ENCODE measurements around the gene MICAL2. TPM values are rescaled to one million over a fixed set of nuclear protein-coding genes. Genes with fewer than 3 reads are reported as not detected.

The MICAL2 gene
- total and polyA plus RNA-seq, 12 donors: 8.4 to 80.5 (median 34.1) TPM

DNA sequence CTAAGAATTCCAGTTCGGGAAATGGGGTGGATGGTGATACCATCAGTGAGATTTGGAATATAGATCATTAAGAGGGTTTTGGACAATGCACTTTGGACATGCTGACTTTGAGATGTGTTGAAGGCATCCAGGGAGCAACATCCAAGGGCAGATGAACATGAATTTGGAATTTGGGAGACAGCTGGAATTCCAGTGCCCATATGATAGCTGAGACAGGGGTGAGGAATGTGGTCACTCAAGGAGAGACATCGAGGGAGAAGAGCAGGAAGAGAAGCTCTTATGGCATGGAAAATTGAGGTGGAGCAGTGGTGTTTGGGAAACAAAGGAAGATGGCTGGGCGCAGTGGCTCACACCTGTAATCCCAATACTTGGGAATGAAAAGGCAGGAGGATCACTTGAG lies 11.8 kb upstream of the MICAL2 start:
- Histone ChIP-seq H3K4me3 (no peak overlapping the region), H3K27me3 (no peaks in the 10 kb centered on the region), H3K36me3 (replicated peaks in 1 of 2) (no peaks in the 10 kb centered on the region), H3K9me3 (replicated peaks in 1 of 3) (no peaks in the 10 kb centered on the region), H3K4me1 (replicated peaks in 1 of 2) (peaks cover 0 to 7% of the 10 kb centered on the region in 2 donors), H3K27ac (no peak overlapping the region)
- DNase-seq: no peak
- TF ChIP-seq POLR2A (IDR thresholded peaks at IDR 0.05): no peak
- intact Hi-C loops (cut with DNase I): no loop called here
- 85 to 90% (median 87%) methylated on average over 3 of the region's 3 CpGs for WGBS, 4 donors

DNA sequence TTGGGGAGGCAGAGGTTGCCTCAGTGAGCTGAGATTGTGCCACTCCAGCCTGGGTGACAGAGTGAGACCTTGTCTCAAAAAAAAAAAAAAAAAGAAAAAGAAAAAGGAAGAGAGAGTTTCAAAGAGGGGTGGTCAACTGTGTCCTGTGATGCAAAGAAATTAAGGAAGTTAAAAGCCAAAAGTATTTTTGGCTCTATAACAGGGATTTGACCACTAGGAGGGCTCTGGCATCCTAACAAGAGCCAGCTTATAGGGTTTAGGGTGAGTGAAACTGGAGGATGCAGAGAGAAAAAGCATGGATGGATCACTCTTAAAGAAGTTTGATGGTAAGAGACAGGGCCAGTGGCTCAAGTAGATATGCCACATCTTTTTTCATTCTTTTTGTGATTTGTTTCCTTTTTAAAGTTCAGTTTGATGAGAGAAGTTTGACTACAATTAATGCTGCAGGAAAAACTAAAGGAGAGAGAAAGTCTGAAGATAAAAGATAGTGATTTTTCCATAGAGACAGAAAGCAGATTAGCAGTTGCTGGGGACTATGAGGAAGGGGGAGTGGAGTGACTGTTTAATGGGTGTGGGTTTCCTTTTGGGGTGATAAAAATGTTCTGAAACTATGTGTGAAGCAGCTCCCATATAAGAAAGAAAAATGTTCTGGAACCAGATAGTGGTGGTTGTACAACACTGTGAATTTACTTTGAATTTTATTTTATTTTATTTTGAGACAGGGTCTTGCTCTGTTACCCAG lies 11.1 kb upstream of the MICAL2 start:
- Histone ChIP-seq H3K9me3 (replicated peaks in 1 of 3) (no peaks in the 10 kb centered on the region), H3K4me3 (no peak overlapping the region), H3K36me3 (replicated peaks in 1 of 2) (no peaks in the 10 kb centered on the region), H3K4me1 (replicated peaks in 1 of 2) (peaks cover 0 to 7% of the 10 kb centered on the region in 2 donors), H3K27ac (no peak overlapping the region), H3K27me3 (no peaks in the 10 kb centered on the region)
- TF ChIP-seq, protein P1, sequence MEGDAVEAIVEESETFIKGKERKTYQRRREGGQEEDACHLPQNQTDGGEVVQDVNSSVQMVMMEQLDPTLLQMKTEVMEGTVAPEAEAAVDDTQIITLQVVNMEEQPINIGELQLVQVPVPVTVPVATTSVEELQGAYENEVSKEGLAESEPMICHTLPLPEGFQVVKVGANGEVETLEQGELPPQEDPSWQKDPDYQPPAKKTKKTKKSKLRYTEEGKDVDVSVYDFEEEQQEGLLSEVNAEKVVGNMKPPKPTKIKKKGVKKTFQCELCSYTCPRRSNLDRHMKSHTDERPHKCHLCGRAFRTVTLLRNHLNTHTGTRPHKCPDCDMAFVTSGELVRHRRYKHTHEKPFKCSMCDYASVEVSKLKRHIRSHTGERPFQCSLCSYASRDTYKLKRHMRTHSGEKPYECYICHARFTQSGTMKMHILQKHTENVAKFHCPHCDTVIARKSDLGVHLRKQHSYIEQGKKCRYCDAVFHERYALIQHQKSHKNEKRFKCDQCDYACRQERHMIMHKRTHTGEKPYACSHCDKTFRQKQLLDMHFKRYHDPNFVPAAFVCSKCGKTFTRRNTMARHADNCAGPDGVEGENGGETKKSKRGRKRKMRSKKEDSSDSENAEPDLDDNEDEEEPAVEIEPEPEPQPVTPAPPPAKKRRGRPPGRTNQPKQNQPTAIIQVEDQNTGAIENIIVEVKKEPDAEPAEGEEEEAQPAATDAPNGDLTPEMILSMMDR (IDR thresholded peaks at IDR 0.05): no peak
- no peak for TF ChIP-seq POLR2A (IDR thresholded peaks at IDR 0.05)
- no peak for DNase-seq
- intact Hi-C loops (cut with DNase I): no loop called here

DNA sequence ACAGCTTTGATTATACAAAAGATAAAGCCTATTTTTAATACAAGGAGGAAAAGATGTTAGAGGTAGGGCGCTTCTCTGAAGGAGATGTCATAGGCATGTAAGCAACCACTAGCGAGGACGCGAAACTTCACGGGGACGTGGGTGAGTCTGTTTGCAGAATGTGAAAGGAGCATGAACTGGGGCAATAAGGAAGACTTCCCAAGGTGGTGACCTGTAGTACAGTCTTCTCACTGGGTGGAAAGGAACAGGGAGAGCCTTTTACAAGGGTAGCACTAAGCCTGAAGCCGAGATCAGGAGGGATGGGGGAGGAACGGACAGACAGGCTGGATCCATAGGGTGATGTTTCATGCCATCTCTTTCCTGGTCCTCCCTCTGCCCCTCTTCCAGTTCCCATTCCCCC lies 10.0 kb upstream of the MICAL2 start:
- 69 to 93% (median 84%) methylated on average over 8 of the region's 8 CpGs for WGBS, 4 donors
- Histone ChIP-seq H3K36me3 (replicated peaks in 1 of 2) (no peaks in the 10 kb centered on the region), H3K4me1 (replicated peaks in 1 of 2) (no peaks in the 10 kb centered on the region), H3K27me3 (no peaks in the 10 kb centered on the region), H3K27ac (no peak overlapping the region), H3K9me3 (replicated peaks in 1 of 3) (no peaks in the 10 kb centered on the region), H3K4me3 (no peak overlapping the region)
- intact Hi-C loops (cut with DNase I): no loop called here
- no peak for TF ChIP-seq POLR2A (IDR thresholded peaks at IDR 0.05)
- TF ChIP-seq, protein P1 (IDR thresholded peaks at IDR 0.05): no peak
- no peak for DNase-seq

DNA sequence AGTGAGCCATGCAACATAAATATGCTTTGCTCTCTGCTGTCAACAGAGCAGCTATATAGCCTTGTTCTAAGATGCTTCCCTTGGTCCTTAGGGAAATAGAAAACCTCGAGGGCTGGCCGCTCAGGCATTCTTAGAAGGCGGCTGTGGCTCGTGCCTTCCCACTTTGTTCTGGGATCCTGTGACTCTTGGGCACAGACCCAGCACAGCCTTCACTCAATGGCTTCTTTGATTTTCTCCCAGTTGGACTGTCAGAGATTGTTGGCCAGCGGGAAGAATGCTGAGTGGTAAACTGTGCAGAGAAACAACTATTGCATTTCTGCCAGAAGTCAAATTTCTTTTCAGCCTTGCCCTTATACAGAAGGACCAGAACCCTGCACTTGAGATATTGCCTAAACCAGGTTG lies 9.5 kb upstream of the MICAL2 start:
- WGBS, 4 donors: 56 to 81% (median 67%) methylated on average over 5 of the region's 5 CpGs
- Histone ChIP-seq H3K9me3 (replicated peaks in 1 of 3) (no peaks in the 10 kb centered on the region), H3K4me3 (no peak overlapping the region), H3K4me1 (replicated peaks in 1 of 2) (no peaks in the 10 kb centered on the region), H3K27me3 (no peaks in the 10 kb centered on the region), H3K36me3 (replicated peaks in 1 of 2) (no peaks in the 10 kb centered on the region), H3K27ac (no peak overlapping the region)
- DNase-seq: no peak
- intact Hi-C loops (cut with DNase I): no loop called here
- TF ChIP-seq, protein P1 (IDR thresholded peaks at IDR 0.05): no peak
- TF ChIP-seq POLR2A (IDR thresholded peaks at IDR 0.05): no peak

DNA sequence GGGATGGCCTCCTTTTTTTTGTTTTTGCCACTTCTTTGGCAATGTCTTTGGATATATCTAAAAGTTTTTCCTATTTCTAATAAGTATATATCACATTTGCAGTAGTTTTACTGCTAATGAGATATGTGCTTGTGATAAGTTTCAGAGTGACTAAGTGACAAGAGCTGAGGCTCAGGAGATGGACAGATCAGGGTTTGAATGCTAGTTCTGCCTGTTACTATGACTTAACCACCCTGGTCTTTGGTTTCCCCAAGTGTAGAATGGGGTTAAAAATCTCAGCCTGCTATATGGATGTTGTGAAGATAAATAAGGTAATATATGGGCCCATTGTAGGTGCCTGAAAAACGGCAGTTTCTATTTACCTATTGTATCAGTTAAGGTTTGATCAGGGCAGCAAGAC lies 9.1 kb upstream of the MICAL2 start:
- H3K4me1 ChIP-seq (replicated peaks in 1 of 2): no peaks in the 10 kb centered on the region
- intact Hi-C loops (cut with DNase I): no loop called here
- H3K27ac ChIP-seq: no peak overlapping the region
- no peaks in the 10 kb centered on the region for H3K36me3 ChIP-seq (replicated peaks in 1 of 2)
- no peak for DNase-seq
- no peaks in the 10 kb centered on the region for H3K27me3 ChIP-seq
- TF ChIP-seq, protein P1 (IDR thresholded peaks at IDR 0.05): no peak
- TF ChIP-seq POLR2A (IDR thresholded peaks at IDR 0.05): no peak
- H3K9me3 ChIP-seq (replicated peaks in 1 of 3): no peaks in the 10 kb centered on the region
- WGBS, 4 donors: 55 to 71% (median 59%) methylated on average over 1 of the region's 1 CpG
- no peak overlapping the region for H3K4me3 ChIP-seq
